ENCODE measurements around the gene EEF2. TPM values are rescaled to one million over a fixed set of nuclear protein-coding genes. Genes with fewer than 3 reads are reported as not detected.
"Not testable (repeated sequence)": the region's sequence is repeated elsewhere in the genome, so short reads cannot be mapped to it uniquely, and the experiment has no call there.

Gene EEF2
- total RNA-seq, 1 donor from 2014 or later, result 2,896 TPM

DNA sequence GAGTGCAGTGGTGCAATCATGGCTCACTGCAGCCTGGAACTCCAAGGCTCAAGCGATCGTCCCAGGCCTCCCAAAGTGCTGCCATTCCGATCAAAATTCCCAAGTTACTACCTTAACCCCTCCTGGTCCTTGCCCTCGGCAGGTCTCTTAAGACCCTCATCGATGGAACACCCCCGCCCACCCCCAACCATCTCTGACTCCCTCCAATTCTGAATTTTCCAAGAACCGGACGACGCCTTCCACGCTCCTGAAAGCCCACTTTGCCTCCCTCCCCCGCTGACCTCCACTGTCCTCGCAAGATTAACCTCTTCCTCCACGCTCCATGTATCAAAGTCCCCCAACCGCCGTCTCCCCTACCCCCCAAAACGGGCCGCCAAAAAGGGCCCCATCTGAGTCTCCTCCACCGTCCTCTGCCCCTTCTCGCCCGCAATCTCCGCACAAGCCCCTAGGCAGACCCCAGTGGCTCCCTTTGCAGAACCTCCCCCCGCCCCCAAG lies 14.9 kb downstream of the EEF2 start:
- Mint-ChIP-seq H3K4me1 (ENCODE audit: unreplicated experiment) (peaks cover 30% of the 10 kb centered on the region), H3K4me3 (ENCODE audit: unreplicated experiment) (peak overlapping the region; percentile 97), H3K27ac (ENCODE audit: unreplicated experiment) (peak overlapping the region; percentile 98), H3K27me3 (ENCODE audit: unreplicated experiment) (peaks cover 17% of the 10 kb centered on the region), H3K9me3 (ENCODE audit: unreplicated experiment) (no peaks in the 10 kb centered on the region), H3K36me3 (ENCODE audit: low read depth, unreplicated experiment) (peaks cover 32% of the 10 kb centered on the region)
- no peak for DNase-seq (ENCODE audit: low spot score)
- TF ChIP-seq, protein P1, sequence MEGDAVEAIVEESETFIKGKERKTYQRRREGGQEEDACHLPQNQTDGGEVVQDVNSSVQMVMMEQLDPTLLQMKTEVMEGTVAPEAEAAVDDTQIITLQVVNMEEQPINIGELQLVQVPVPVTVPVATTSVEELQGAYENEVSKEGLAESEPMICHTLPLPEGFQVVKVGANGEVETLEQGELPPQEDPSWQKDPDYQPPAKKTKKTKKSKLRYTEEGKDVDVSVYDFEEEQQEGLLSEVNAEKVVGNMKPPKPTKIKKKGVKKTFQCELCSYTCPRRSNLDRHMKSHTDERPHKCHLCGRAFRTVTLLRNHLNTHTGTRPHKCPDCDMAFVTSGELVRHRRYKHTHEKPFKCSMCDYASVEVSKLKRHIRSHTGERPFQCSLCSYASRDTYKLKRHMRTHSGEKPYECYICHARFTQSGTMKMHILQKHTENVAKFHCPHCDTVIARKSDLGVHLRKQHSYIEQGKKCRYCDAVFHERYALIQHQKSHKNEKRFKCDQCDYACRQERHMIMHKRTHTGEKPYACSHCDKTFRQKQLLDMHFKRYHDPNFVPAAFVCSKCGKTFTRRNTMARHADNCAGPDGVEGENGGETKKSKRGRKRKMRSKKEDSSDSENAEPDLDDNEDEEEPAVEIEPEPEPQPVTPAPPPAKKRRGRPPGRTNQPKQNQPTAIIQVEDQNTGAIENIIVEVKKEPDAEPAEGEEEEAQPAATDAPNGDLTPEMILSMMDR (IDR thresholded peaks at IDR 0.05; ENCODE audit: unreplicated experiment), result no peak

DNA sequence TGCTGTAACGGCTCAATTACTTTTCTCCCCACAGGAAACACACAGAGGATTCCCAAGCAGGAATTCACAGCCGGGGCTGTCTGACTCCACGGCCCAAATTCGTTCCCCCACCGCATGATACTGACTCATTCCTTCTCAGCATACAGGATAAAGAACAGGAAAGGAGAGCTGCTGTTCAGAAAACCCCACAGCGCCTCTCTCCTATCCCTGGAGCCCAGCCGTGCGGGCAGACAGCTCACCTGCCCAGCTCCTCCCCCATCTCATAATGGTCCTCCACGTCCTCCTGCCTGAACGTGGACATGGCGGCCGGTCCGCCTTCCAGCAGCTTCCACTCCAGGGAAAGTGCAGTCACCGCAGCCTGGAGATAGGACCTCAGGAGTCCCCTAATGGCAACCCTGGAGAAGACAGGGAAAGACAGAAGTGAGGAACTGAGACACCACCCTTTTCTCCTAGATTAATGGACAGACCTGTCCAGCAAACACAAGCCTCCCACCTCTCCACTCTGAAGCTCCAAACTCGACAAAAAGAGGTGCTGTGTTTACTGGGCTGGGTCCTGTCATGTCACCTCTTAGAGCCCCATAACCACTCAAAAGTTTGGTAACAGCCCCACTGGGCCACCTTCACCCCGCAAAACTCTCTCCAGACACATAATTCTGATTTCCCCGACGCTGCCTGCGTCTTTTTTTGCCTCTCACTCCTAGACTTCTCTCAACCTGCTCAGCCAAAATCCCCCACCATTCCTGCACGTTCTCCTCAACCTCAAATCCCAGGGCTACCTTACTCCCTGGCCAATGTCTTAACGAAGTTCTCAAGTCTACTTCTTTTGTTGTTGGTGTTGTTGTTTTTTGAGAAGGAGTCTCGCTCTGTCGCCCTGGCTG lies 15.6 kb downstream of the EEF2 start:
- H3K9me3 Mint-ChIP-seq (ENCODE audit: unreplicated experiment), result no peaks in the 10 kb centered on the region
- H3K4me1 Mint-ChIP-seq (ENCODE audit: unreplicated experiment), result peaks cover 30% of the 10 kb centered on the region
- peak; percentile 51 for DNase-seq (ENCODE audit: low spot score)
- peaks cover 32% of the 10 kb centered on the region for H3K36me3 Mint-ChIP-seq (ENCODE audit: low read depth, unreplicated experiment)
- peak overlapping the region; percentile 97 for H3K4me3 Mint-ChIP-seq (ENCODE audit: unreplicated experiment)
- H3K27me3 Mint-ChIP-seq (ENCODE audit: unreplicated experiment), result peaks cover 16% of the 10 kb centered on the region
- TF ChIP-seq, protein P1 (IDR thresholded peaks at IDR 0.05; ENCODE audit: unreplicated experiment), result no peak
- peak overlapping the region; percentile 98 for H3K27ac Mint-ChIP-seq (ENCODE audit: unreplicated experiment)

DNA sequence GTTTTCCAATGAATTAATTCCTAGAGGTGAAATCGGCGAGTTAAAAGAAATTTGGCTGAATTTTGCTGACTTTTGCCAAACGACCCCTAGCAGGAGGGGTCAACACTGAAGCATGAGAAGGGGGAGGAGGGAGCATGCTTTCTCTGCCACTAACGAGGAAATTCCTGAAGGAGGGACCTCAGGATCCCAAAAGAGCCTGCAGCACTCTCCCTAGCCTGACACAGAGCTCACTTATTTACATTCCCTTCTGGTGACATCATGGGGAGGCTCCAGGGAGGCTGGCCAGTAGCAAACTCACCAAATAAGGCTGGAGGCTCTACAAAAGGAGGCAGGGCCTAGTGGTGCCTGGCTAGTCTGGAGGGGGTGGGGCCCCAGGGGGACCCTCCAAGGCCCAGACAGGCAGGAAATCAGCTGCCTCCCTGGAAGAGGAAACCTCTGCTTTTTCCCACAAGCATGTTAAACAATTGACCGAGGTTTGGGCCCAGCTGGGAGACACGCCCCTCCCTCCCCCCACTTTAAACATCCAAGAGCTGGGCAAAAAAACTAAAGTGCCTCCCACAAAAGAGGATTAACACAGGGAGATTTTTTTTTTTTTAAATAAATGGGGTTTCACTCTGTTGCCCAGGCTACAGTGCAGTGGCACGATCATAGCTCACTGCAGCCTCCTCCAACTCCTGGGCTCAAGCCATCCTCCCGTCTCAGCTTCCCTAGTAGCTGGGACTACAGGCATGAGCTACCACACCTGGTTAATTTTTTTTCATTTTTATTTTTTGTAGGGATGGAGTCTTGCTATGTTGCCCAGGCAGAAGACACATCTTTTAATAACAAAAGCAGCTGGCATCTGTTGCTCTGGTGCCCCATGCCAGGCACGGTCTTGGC lies 16.5 kb downstream of the EEF2 start:
- Mint-ChIP-seq H3K36me3 (ENCODE audit: low read depth, unreplicated experiment) (peaks cover 32% of the 10 kb centered on the region), H3K4me1 (ENCODE audit: unreplicated experiment) (peaks cover 30% of the 10 kb centered on the region), H3K27ac (ENCODE audit: unreplicated experiment) (peak overlapping the region; percentile 98), H3K4me3 (ENCODE audit: unreplicated experiment) (peak overlapping the region; percentile 97), H3K27me3 (ENCODE audit: unreplicated experiment) (peaks cover 17% of the 10 kb centered on the region), H3K9me3 (ENCODE audit: unreplicated experiment) (no peaks in the 10 kb centered on the region)
- DNase-seq (ENCODE audit: low spot score), result peak; percentile 90
- TF ChIP-seq, protein P1 (IDR thresholded peaks at IDR 0.05; ENCODE audit: unreplicated experiment), result no peak

DNA sequence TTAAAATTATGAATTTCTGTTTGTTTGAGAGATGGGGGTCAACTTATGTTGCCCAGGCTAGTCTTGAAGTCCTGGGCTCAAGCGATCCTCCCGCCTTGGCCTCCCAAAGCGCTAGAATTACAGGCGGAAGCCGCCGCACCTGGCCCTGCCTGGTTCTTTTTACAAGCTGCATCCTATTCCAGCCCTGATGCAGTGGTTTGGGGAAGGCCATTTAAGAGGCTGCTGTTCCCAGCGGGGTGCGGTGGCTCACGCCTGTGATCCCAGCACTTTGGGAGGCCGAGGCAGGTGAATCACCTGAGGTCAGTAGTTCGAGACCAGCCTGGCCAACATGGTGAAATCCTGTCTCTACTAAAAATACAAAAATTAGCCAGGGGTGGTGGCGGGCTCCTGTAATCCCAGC lies 17.3 kb downstream of the EEF2 start:
- H3K9me3 Mint-ChIP-seq (ENCODE audit: unreplicated experiment); DNase-seq (ENCODE audit: low spot score): not testable (repeated sequence)
- peaks cover 20% of the 10 kb centered on the region for H3K27me3 Mint-ChIP-seq (ENCODE audit: unreplicated experiment)
- H3K4me3 Mint-ChIP-seq (ENCODE audit: unreplicated experiment), result peak overlapping the region; percentile 97
- peaks cover 36% of the 10 kb centered on the region for H3K36me3 Mint-ChIP-seq (ENCODE audit: low read depth, unreplicated experiment)
- peak overlapping the region; percentile 98 for H3K27ac Mint-ChIP-seq (ENCODE audit: unreplicated experiment)
- H3K4me1 Mint-ChIP-seq (ENCODE audit: unreplicated experiment), result peaks cover 30% of the 10 kb centered on the region

Measured in endothelial cell (in vitro differentiated cells).